HL-60 (cell line): ENCODE measurements around the gene CHST14.
A peak's percentile ranks its signal among the peaks of the same experiment; 100 is the strongest.

Experiments
- DNase-seq, 2 experiments: peaks; one replicate each; pipeline ENCODE4 v3.0.0-alpha.2; 2010 to 2020; ENCODE audit warnings: low read depth in 1 of 2, low spot score in 1 of 2
- H3K27ac ChIP-seq: fragments of 250-450 bp; sonication (Bioruptor Pico); replicated peaks from 2 replicates; pipeline ENCODE4 v1.5.1; 2020; ENCODE audit warnings: mild to moderate bottlenecking, moderate library complexity
- H3K27me3 ChIP-seq: fragments of 250-450 bp; sonication (Bioruptor Pico); 2 replicates; pipeline ENCODE4 v1.5.1; 2021; ENCODE audit warnings: mild to moderate bottlenecking, moderate library complexity; ENCODE audit not compliant: insufficient read depth, poor library complexity, severe bottlenecking
- H3K4me3 ChIP-seq: replicated peaks from 2 replicates; pipeline ENCODE4 v1.5.1; 2011; ENCODE audit warnings: mild to moderate bottlenecking, control low read depth, low read length; ENCODE audit not compliant: insufficient read depth
- GABPA ChIP-seq: IDR thresholded peaks from 2 replicates; pipeline ENCODE4 v1.6.1; 2012; ENCODE audit warnings: low read depth
- POLR2AphosphoS5 ChIP-seq: IDR thresholded peaks from 2 replicates; pipeline ENCODE4 v1.6.1; 2012; ENCODE audit warnings: low read depth
- SPI1 ChIP-seq: IDR thresholded peaks from 2 replicates; pipeline ENCODE4 v1.6.1; 2012; ENCODE audit warnings: low read depth, mild to moderate bottlenecking, borderline replicate concordance
- TF ChIP-seq, protein P1 (sequence below): IDR thresholded peaks from one replicate; pipeline ENCODE4 v1.5.1; 2011; ENCODE audit warnings: low read length, control low read depth, inconsistent platforms; ENCODE audit not compliant: insufficient read depth
- TF ChIP-seq, protein P2 (sequence below): IDR thresholded peaks from 2 replicates; pipeline ENCODE4 v1.6.1; 2012; ENCODE audit warnings: low read depth; ENCODE audit not compliant: insufficient replicate concordance

CHST14 gene

DNA sequence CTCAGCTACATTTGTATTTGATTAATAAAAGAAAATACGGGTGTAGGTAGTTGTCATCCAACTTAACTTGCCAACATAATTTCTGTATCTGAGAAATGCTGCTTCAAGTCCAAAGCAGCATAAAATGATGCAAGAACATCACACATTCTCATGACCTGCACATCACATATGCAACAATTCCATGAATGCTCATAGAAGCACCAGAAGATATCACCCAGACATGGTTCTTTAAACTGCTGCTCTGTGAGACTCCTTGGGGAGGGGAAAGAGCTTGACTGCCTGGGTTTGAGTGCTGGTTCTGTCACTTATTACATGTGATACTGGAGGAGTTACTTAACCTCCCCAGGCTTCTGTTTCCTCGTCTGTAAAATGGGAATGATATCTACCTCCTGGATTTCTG is 39.4 kb downstream of the CHST14 start:
- no peak for DNase-seq
- H3K4me3 ChIP-seq = no peak overlapping the region
- no peak overlapping the region for H3K27ac ChIP-seq
- TF ChIP-seq GABPA (no peak), SPI1 (no peak)
- peaks cover 20% of the 10 kb centered on the region for H3K27me3 ChIP-seq

DNA sequence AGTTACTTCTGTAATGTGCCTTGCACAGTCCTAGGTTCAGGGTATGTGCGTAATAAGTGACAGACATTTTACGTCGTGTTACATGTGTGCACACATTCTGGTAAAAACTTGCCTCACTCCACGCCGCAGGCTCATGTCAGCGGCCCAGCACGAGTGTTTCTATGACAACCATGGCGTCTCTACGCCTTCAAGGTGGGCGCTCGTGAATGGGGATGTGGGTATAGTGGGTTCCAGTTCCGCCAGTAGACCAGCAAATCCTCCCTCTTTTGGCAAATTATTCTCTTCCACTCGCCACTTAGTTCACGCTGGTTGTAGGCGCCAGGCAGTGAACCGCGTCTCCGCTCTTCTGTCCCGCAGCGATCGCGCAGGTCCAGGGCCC is 40.3 kb downstream of the CHST14 start:
- Histone ChIP-seq H3K27me3 (peaks cover 20% of the 10 kb centered on the region), H3K4me3 (peak overlapping the region; percentile 64), H3K27ac (no peak overlapping the region; the same call in 1 of the 2 replicates)
- peak in 1 of 2 experiments; percentile 56 for DNase-seq
- TF ChIP-seq, protein P1, sequence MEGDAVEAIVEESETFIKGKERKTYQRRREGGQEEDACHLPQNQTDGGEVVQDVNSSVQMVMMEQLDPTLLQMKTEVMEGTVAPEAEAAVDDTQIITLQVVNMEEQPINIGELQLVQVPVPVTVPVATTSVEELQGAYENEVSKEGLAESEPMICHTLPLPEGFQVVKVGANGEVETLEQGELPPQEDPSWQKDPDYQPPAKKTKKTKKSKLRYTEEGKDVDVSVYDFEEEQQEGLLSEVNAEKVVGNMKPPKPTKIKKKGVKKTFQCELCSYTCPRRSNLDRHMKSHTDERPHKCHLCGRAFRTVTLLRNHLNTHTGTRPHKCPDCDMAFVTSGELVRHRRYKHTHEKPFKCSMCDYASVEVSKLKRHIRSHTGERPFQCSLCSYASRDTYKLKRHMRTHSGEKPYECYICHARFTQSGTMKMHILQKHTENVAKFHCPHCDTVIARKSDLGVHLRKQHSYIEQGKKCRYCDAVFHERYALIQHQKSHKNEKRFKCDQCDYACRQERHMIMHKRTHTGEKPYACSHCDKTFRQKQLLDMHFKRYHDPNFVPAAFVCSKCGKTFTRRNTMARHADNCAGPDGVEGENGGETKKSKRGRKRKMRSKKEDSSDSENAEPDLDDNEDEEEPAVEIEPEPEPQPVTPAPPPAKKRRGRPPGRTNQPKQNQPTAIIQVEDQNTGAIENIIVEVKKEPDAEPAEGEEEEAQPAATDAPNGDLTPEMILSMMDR = no peak
- no peak for TF ChIP-seq GABPA
- TF ChIP-seq SPI1 = no peak
- no peak for TF ChIP-seq POLR2AphosphoS5
- TF ChIP-seq, protein P2, sequence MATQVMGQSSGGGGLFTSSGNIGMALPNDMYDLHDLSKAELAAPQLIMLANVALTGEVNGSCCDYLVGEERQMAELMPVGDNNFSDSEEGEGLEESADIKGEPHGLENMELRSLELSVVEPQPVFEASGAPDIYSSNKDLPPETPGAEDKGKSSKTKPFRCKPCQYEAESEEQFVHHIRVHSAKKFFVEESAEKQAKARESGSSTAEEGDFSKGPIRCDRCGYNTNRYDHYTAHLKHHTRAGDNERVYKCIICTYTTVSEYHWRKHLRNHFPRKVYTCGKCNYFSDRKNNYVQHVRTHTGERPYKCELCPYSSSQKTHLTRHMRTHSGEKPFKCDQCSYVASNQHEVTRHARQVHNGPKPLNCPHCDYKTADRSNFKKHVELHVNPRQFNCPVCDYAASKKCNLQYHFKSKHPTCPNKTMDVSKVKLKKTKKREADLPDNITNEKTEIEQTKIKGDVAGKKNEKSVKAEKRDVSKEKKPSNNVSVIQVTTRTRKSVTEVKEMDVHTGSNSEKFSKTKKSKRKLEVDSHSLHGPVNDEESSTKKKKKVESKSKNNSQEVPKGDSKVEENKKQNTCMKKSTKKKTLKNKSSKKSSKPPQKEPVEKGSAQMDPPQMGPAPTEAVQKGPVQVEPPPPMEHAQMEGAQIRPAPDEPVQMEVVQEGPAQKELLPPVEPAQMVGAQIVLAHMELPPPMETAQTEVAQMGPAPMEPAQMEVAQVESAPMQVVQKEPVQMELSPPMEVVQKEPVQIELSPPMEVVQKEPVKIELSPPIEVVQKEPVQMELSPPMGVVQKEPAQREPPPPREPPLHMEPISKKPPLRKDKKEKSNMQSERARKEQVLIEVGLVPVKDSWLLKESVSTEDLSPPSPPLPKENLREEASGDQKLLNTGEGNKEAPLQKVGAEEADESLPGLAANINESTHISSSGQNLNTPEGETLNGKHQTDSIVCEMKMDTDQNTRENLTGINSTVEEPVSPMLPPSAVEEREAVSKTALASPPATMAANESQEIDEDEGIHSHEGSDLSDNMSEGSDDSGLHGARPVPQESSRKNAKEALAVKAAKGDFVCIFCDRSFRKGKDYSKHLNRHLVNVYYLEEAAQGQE = no peak

DNA sequence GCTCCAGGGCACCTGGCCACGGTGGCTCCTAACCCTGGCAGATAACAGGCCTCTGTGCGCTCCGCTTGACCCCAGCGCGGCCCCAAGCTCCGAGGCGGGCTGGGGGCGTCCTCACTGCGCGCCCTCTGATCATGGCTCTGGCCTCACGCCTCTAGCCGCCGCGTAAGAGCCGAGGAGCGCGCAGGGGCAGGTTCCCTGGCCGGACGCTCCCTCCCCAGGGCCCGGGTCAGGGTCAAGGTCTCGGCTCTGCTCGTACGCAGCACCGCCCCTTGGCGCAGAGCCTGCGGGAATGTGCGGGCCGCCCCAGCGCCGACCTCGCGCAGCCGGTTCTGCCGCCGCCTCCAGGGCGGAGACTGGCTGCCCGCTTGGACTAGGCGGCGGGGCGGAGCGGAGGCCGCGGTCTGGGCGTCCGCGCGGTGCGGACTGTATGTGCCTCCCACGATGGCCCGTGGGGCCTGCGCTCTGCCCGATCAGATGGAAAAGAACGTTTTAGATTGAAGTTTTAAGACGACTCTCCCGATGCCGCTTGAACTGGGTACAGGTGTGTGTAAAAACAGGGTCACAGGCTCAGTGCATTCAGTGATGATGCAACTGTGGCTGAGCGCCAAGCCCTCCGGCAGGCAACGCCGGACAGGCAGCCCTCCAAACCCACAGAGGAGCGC is 40.8 kb downstream of the CHST14 start:
- DNase-seq = peak; percentile 7 to 30
- H3K27ac ChIP-seq = no peak overlapping the region; the same call in 1 of the 2 replicates
- no peak for TF ChIP-seq POLR2AphosphoS5
- no peak for TF ChIP-seq GABPA
- TF ChIP-seq SPI1 = no peak
- TF ChIP-seq, protein P1 = no peak
- TF ChIP-seq, protein P2 = no peak
- peaks cover 20% of the 10 kb centered on the region for H3K27me3 ChIP-seq
- H3K4me3 ChIP-seq = peak overlapping the region; percentile 64

DNA sequence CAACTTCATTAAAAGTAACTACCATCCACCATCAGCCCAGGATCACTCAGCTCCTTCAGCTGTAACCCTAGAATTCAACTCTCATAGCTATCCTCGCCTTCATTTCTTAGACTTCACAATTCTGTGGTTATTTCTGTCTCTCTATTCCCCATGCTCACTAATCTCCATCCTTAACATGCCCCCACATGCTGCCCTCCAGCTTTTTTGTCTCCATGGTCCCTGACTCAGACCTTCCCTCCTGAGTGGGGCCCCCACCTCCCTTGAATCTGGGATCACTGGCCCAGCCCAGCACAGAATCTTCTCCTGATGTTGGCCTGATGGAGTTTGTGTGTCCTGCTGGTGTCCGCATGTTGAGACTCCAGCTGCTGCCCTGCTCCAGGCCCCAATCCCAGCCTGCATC is 41.7 kb downstream of the CHST14 start:
- Histone ChIP-seq H3K4me3 (no peak overlapping the region), H3K27me3 (peaks cover 17% of the 10 kb centered on the region), H3K27ac (no peak overlapping the region)
- DNase-seq = no peak
- TF ChIP-seq GABPA = no peak
- no peak for TF ChIP-seq POLR2AphosphoS5
- TF ChIP-seq, protein P2 = no peak
- TF ChIP-seq, protein P1 = no peak
- TF ChIP-seq SPI1 = no peak
